Neutrophil (primary cell): ENCODE results near the gene LTBP4.
A peak's percentile ranks its signal among the peaks of the same experiment; 100 is the strongest.

Source experiments
- H3K27ac ChIP-seq: fragments of 200-600 bp; sonication (generic); 2 replicates; pipeline ENCODE4 v1.5.1; 2016; ENCODE audit warnings: mild to moderate bottlenecking, moderate library complexity
- H3K27me3 ChIP-seq: fragments of 200-600 bp; sonication (generic); 2 replicates; pipeline ENCODE4 v1.6.0; 2016; ENCODE audit warnings: mild to moderate bottlenecking
- H3K36me3 ChIP-seq: fragments of 200-600 bp; sonication (generic); 2 replicates; pipeline ENCODE4 v1.5.1; 2017
- H3K4me1 ChIP-seq, 2 experiments: fragments of 200-600 bp in 1 of 2; sonication (generic) in 1 of 2; 1 replicate in 1 of 2; 2 replicates in 1 of 2; pipeline versions ENCODE4 v1.5.1 to v1.6.1; 2013 to 2016; ENCODE audit warnings: low read depth in 1 of 2, low read length in 1 of 2, mild to moderate bottlenecking in 1 of 2, moderate library complexity in 1 of 2; ENCODE audit not compliant: control insufficient read depth in 1 of 2, insufficient read depth in 1 of 2
- H3K4me3 ChIP-seq, 2 experiments: fragments of 200-600 bp in 1 of 2; sonication (generic) in 1 of 2; 1 replicate in 1 of 2; 2 replicates in 1 of 2; pipeline ENCODE4 v1.5.1; 2013 to 2016; ENCODE audit warnings: low read depth in 1 of 2, low read length in 1 of 2, mild to moderate bottlenecking in 1 of 2, moderate library complexity in 1 of 2
- H3K9me3 ChIP-seq: fragments of 200-600 bp; sonication (generic); 2 replicates; pipeline ENCODE4 v1.5.1; 2016
- TF ChIP-seq, protein P1 (sequence below): fragments of 200-600 bp; sonication (generic); IDR thresholded peaks from 2 replicates; pipeline ENCODE4 v1.5.1; 2016; ENCODE audit warnings: antibody characterized with exemption

LTBP4 gene

GRCh38 chr19:40575326-40575725 is 25.8 kb upstream of the LTBP4 start:
- Histone ChIP-seq H3K27me3 (peaks cover 13% of the 10 kb centered on the region), H3K36me3 (peaks cover 25% of the 10 kb centered on the region), H3K9me3 (no peaks in the 10 kb centered on the region), H3K27ac (no peak overlapping the region), H3K4me1 (peaks cover 51 to 60% of the 10 kb centered on the region in 2 experiments), H3K4me3 (no peak overlapping the region)
- TF ChIP-seq, protein P1, sequence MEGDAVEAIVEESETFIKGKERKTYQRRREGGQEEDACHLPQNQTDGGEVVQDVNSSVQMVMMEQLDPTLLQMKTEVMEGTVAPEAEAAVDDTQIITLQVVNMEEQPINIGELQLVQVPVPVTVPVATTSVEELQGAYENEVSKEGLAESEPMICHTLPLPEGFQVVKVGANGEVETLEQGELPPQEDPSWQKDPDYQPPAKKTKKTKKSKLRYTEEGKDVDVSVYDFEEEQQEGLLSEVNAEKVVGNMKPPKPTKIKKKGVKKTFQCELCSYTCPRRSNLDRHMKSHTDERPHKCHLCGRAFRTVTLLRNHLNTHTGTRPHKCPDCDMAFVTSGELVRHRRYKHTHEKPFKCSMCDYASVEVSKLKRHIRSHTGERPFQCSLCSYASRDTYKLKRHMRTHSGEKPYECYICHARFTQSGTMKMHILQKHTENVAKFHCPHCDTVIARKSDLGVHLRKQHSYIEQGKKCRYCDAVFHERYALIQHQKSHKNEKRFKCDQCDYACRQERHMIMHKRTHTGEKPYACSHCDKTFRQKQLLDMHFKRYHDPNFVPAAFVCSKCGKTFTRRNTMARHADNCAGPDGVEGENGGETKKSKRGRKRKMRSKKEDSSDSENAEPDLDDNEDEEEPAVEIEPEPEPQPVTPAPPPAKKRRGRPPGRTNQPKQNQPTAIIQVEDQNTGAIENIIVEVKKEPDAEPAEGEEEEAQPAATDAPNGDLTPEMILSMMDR: no peak

GRCh38 chr19:40576151-40576584 is 25.0 kb upstream of the LTBP4 start:
- Histone ChIP-seq H3K27ac (peak overlapping the region; percentile 99), H3K27me3 (peaks cover 10% of the 10 kb centered on the region), H3K36me3 (peaks cover 34% of the 10 kb centered on the region), H3K4me1 (peaks cover 52 to 64% of the 10 kb centered on the region in 2 experiments), H3K9me3 (no peaks in the 10 kb centered on the region), H3K4me3 (peak overlapping the region; percentile 89 to 97)
- TF ChIP-seq, protein P1: no peak

DNA sequence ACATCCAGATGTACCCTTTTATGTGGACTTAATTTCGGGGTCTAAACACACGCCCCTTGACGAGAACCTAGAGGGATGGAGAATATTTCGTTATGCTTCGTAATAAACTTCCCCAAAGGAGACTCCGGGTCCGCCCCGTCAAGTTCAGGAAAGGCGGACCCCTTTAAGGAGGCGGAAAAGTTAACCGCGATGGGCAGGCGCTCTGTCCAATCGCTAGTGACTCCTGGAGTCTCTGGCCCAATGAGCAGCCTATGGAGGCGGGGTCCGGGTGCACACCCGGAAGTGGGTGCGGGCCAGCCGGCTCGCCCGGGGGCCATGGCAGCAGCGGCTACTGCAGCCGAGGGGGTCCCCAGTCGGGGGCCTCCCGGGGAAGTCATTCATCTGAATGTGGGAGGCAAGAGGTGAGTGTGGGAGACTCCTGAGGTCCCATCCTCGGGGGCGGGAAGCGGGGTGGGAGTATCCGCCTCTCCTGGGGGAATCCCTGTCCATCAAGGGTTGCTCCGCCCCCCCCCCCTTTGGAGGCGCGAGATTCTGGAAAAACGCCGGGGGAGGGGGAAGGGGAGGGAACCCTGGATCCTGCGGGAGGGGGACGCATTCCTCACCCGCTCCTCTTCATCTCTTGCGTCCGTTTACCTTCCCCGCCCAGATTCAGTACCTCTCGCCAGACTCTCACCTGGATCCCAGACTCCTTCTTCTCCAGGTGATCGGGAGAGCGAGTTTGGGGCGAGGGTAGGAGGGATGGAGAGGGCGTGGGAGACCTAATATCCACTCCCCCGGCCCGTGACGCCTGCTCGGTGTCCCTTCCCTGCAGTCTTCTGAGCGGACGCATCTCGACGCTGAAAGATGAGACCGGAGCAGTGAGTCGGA is 24.4 kb upstream of the LTBP4 start, which contains the start of gene SHKBP1:
Gene SHKBP1 (plus strand): TSS at position 289 of the 867 bp plus-strand sequence. CDS start 27 bp downstream, at position 316.
- H3K9me3 ChIP-seq: no peaks in the 10 kb centered on the region
- peaks cover 7% of the 10 kb centered on the region for H3K27me3 ChIP-seq
- TF ChIP-seq, protein P1: no peak
- H3K36me3 ChIP-seq: peaks cover 40% of the 10 kb centered on the region
- H3K4me3 ChIP-seq: peak within 1 kb of the TSS; percentile 89 to 97
- H3K4me1 ChIP-seq: peaks cover 50 to 62% of the 10 kb centered on the region in 2 experiments
- H3K27ac ChIP-seq: peak within 1 kb of the TSS; percentile 99

- no peaks in the 10 kb centered on the region for H3K9me3 ChIP-seq
- peaks cover 50 to 62% of the 10 kb centered on the region in 2 experiments for H3K4me1 ChIP-seq
- TF ChIP-seq, protein P1: no peak
- no peaks in the 10 kb centered on the region for H3K27me3 ChIP-seq
- peak overlapping the region; percentile 99 for H3K27ac ChIP-seq
- H3K4me3 ChIP-seq: peak overlapping the region; percentile 89 to 97
- H3K36me3 ChIP-seq: peaks cover 57% of the 10 kb centered on the region
Observed at GRCh38 chr19:40578442-40578908, 22.7 kb upstream of the LTBP4 start.

GRCh38 chr19:40580619-40581018 is 20.6 kb upstream of the LTBP4 start:
- H3K27ac ChIP-seq: peak overlapping the region; percentile 99
- peaks cover 54 to 65% of the 10 kb centered on the region in 2 experiments for H3K4me1 ChIP-seq
- no peaks in the 10 kb centered on the region for H3K9me3 ChIP-seq
- no peaks in the 10 kb centered on the region for H3K27me3 ChIP-seq
- TF ChIP-seq, protein P1: no peak
- peak overlapping the region; percentile 89 to 97 for H3K4me3 ChIP-seq
- peaks cover 77% of the 10 kb centered on the region for H3K36me3 ChIP-seq
